SU-DHL-6 (cell line): ENCODE data around the gene NET1.

ENCODE experiments used
- H2AFZ ChIP-seq: fragments of 200-600 bp; sonication (generic); 2 replicates; pipeline ENCODE4 v1.6.1; 2014; ENCODE audit warnings: low read depth, mild to moderate bottlenecking, moderate library complexity, mixed read lengths, antibody characterized with exemption, low read length; ENCODE audit not compliant: severe bottlenecking
- H3F3A ChIP-seq: fragments of 200-600 bp; shearing (Covaris generic); 2 replicates; pipeline ENCODE4 v1.6.0; 2016; ENCODE audit warnings: antibody characterized with exemption, mild to moderate bottlenecking; ENCODE audit not compliant: insufficient read depth
- H3K27ac ChIP-seq: fragments of 200-600 bp; sonication (generic); 2 replicates; pipeline ENCODE4 v1.5.1; 2016; ENCODE audit warnings: low read depth, mild to moderate bottlenecking, low read length, moderate library complexity, mixed read lengths
- H3K27me3 ChIP-seq: fragments of 200-600 bp; sonication (generic), shearing (Covaris generic); 2 replicates; pipeline ENCODE4 v1.6.0; 2014; ENCODE audit warnings: mild to moderate bottlenecking, low read length
- H3K36me3 ChIP-seq: fragments of 200-600 bp; sonication (generic); 2 replicates; pipeline ENCODE4 v1.6.1; 2014; ENCODE audit warnings: mild to moderate bottlenecking, low read length, mixed read lengths
- H3K4me2 ChIP-seq: fragments of 300-600, 200-600 bp; shearing (Covaris generic), sonication (generic); 2 replicates; pipeline ENCODE4 v1.6.0; 2014; ENCODE audit warnings: low read length, low read depth, mild to moderate bottlenecking; ENCODE audit not compliant: poor library complexity, severe bottlenecking
- H3K4me3 ChIP-seq: fragments of 200-600 bp; sonication (generic); 2 replicates; pipeline ENCODE4 v1.5.1; 2014; ENCODE audit warnings: antibody characterized with exemption, low read length, mild to moderate bottlenecking, mixed read lengths; ENCODE audit not compliant: insufficient read depth, poor library complexity, severe bottlenecking
- H3K79me2 ChIP-seq: fragments of 200-600 bp; sonication (generic); 2 replicates; pipeline ENCODE4 v1.6.1; 2014; ENCODE audit warnings: mild to moderate bottlenecking, low read length, moderate library complexity; ENCODE audit not compliant: insufficient read depth
- H3K9ac ChIP-seq: fragments of 200-600 bp; sonication (generic); 2 replicates; pipeline ENCODE4 v1.7.0; 2014; ENCODE audit warnings: mild to moderate bottlenecking, low read length
- H3K9me2 ChIP-seq: fragments of 200-600 bp; sonication (generic); replicated peaks from 2 replicates; pipeline ENCODE4 v1.6.1; 2014; ENCODE audit warnings: low read length; ENCODE audit not compliant: insufficient read depth
- H3K9me3 ChIP-seq: fragments of 200-600 bp; sonication (generic); 2 replicates; pipeline ENCODE4 v1.6.1; 2014; ENCODE audit warnings: low read length, mixed read lengths; ENCODE audit not compliant: insufficient read depth
- H4K20me1 ChIP-seq: fragments of 200-600 bp; sonication (generic); 2 replicates; pipeline ENCODE4 v1.6.1; 2014; ENCODE audit warnings: low read depth, mild to moderate bottlenecking, antibody characterized with exemption, low read length, moderate library complexity, mixed read lengths
- CTCF ChIP-seq: fragments of 200-600 bp; sonication (generic); IDR thresholded peaks from one replicate; pipeline ENCODE4 v1.5.1; 2017; ENCODE audit warnings: antibody characterized with exemption, mild to moderate bottlenecking, low read length, moderate library complexity; ENCODE audit not compliant: insufficient read depth, poor library complexity, severe bottlenecking
- EZH2phosphoT487 ChIP-seq: fragments of 200-600 bp; sonication (generic), shearing (Covaris generic); conservative IDR thresholded peaks from 2 replicates; pipeline ENCODE4 v1.6.1; 2018; ENCODE audit warnings: mild to moderate bottlenecking, antibody characterized with exemption, low read length, moderate library complexity, mixed read lengths

The NET1 gene

GRCh38 chr10:5450605-5451384 lies 38.4 kb downstream of the NET1 start:
- Histone ChIP-seq H3K4me2 (no peak overlapping the region), H3K9me2 (no peaks in the 10 kb centered on the region), H2AFZ (no peak overlapping the region), H3K27me3 (no peaks in the 10 kb centered on the region), H3K36me3 (peaks cover 30% of the 10 kb centered on the region; the same call in 1 of the 2 replicates), H4K20me1 (no peaks in the 10 kb centered on the region), H3F3A (peaks cover 10% of the 10 kb centered on the region; the same call in 1 of the 2 replicates), H3K4me3 (no peak overlapping the region), H3K27ac (no peak overlapping the region), H3K79me2 (peaks cover 31% of the 10 kb centered on the region), H3K9me3 (no peaks in the 10 kb centered on the region), H3K9ac (no peak overlapping the region)
- TF ChIP-seq CTCF = no peak
- TF ChIP-seq EZH2phosphoT487 = no peak

- H3K36me3 ChIP-seq = peaks cover 47% of the 10 kb centered on the region; the same call in 1 of the 2 replicates
- H3F3A ChIP-seq = no peaks in the 10 kb centered on the region
These were observed 41.6 kb downstream of the NET1 start for GRCh38 chr10:5453749-5454489.

GRCh38 chr10:5456563-5456962 lies 44.2 kb downstream of the NET1 start:
- no peak overlapping the region for H3K4me3 ChIP-seq
- no peak overlapping the region for H2AFZ ChIP-seq
- no peaks in the 10 kb centered on the region for H3K9me3 ChIP-seq
- H4K20me1 ChIP-seq = no peaks in the 10 kb centered on the region
- peaks cover 53% of the 10 kb centered on the region; the same call in 1 of the 2 replicates for H3K36me3 ChIP-seq
- no peak for TF ChIP-seq EZH2phosphoT487
- TF ChIP-seq CTCF = no peak
- H3K9ac ChIP-seq = no peak overlapping the region
- no peak overlapping the region for H3K27ac ChIP-seq
- H3K79me2 ChIP-seq = no peaks in the 10 kb centered on the region
- H3F3A ChIP-seq = no peaks in the 10 kb centered on the region
- H3K27me3 ChIP-seq = no peaks in the 10 kb centered on the region
- no peak overlapping the region for H3K4me2 ChIP-seq
- H3K9me2 ChIP-seq = no peaks in the 10 kb centered on the region

More at GRCh38 chr10:5453749-5454489, 41.6 kb downstream of the NET1 start:
- peaks cover 7% of the 10 kb centered on the region for H3K79me2 ChIP-seq
- no peak overlapping the region for H3K9ac ChIP-seq
- H3K9me3 ChIP-seq = no peaks in the 10 kb centered on the region
- H3K27me3 ChIP-seq = no peaks in the 10 kb centered on the region
- TF ChIP-seq CTCF = no peak
- no peak for TF ChIP-seq EZH2phosphoT487
- no peak overlapping the region for H3K27ac ChIP-seq
- no peak overlapping the region for H3K4me3 ChIP-seq
- no peaks in the 10 kb centered on the region for H4K20me1 ChIP-seq
- no peaks in the 10 kb centered on the region for H3K9me2 ChIP-seq
- no peak overlapping the region for H2AFZ ChIP-seq
- H3K4me2 ChIP-seq = no peak overlapping the region
